ENCODE results near the gene ALDH1A1.

Gene ALDH1A1

GRCh38 chr9:72979405-72980100, 26.7 kb upstream of the ALDH1A1 start:
- DNase-seq (ENCODE audit: low spot score), result peak; percentile 46

GRCh38 chr9:72978744-72979143, 25.9 kb upstream of the ALDH1A1 start:
- DNase-seq (ENCODE audit: low spot score), result no peak

GRCh38 chr9:72977670-72978069, 24.8 kb upstream of the ALDH1A1 start:
- DNase-seq (ENCODE audit: low spot score), result no peak

DNA sequence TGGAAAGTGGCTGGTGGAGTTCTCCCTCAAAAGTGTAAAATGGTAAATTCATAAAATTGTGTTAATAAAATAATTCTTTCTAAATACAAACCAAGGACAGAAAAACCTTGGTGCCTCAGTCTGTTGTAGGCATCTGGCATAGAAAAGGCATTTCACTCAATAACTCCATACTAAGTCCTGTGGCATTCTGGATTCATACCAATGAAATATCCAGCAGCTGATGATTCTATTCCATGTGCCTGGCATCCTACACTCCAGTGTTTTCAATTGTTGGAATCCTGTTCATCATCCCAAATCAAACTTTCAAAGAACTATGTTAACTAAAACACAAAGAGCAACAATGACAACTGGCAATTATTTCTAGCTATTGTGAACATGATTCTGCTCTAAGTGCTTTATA, 21.6 kb upstream of the ALDH1A1 start:
- no peak for DNase-seq (ENCODE audit: low spot score)

DNA sequence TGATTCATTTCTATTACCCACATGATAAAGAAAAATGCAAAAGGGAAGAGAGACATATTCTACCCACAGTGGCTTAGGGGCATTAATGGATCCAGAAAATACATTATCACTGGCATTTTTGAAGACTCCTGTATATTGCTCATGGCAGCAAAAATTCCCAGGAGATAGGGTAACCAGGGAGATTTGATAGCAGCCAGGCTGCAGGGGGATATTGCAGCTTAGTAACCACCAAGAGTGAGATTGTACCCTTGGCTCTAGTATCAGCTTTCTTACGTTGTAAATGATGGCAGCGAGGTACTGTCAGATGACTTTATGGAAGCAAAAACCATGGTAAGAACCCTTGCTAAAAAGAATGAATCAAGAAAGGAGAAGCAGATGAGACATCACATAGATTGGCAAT, 19.8 kb upstream of the ALDH1A1 start:
- no peak for DNase-seq (ENCODE audit: low spot score)

DNA sequence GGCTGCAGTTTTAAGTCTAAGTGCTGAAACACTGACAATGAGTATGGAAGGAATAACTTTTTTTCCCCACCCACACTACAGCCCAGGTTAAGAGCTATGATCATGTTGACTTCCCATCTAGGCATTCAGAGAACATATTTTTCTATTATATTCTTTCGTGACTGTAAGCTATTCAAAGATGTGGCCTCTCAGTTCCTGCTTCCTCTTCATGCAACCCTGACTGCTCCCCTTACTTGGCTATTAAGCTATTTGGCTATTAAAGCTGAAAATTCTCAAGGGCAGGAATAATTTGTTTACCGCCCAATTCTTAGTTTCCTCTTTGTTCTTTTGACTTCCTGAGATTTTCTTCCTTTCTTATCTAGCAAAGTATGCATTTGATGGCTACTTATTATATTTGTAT, 18.6 kb upstream of the ALDH1A1 start:
- DNase-seq (ENCODE audit: low spot score), result no peak

- peak; percentile 50 for DNase-seq (ENCODE audit: low spot score)
Observed at GRCh38 chr9:72960446-72960845, 7.6 kb upstream of the ALDH1A1 start.

GRCh38 chr9:72958485-72959281, 5.8 kb upstream of the ALDH1A1 start:
- no peak for DNase-seq (ENCODE audit: low spot score)

GRCh38 chr9:72955571-72955970, 2.7 kb upstream of the ALDH1A1 start:
- no peak for DNase-seq (ENCODE audit: low spot score)

DNA sequence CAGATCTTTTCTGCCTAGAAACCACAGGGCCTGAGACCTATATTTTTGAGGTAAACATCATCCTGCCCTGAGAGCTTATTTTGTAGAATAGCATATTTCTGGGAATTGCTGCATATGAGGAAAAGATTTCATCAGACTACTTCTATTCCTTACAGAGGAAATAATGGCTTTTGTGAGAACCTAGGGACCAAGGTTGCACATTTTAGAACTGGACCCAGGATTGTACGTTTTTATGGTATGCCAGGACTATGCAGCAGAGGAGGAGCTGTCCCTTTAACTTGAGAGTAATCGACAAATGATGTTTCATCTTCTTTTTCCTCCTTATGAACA, 2.2 kb upstream of the ALDH1A1 start:
- DNase-seq (ENCODE audit: low spot score), result no peak

DNA sequence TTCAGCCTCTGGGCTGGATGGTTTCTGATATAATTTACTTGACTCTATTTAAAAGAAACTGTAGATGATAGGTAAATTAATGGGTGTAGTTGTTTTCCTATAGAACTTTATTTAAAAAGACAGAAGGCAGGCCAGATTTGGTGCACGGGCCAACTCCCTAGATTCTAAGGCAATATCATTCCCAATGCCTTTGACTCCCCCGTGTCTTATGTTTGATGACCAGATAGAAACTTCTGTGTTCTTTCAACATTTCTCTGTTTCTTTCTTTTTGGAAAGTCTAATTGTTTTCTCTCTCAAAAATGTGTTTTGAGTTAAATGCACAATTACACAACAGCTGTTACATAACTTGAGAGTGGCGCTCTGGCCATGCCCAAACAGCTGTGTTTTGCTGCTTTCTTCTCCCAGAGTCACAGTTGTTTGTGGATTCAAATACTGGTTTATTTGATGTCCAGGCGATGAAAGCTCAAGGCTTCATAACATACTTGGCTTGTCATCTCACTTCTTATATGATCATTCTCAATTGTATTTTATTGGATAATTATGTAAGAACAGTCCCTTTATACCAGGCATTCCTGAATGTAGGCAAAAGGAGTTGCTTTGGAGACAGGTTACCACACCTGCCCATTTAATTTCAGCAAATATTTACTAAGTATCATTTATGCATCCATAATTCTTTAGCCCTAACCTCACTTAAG, 1.7 kb upstream of the ALDH1A1 start:
- peak; percentile 25 for DNase-seq (ENCODE audit: low spot score)

GRCh38 chr9:72952381-72952690, 517 bp downstream of the ALDH1A1 start:
- no peak for DNase-seq (ENCODE audit: low spot score)

- DNase-seq (ENCODE audit: low spot score), result no peak
Observed at GRCh38 chr9:72951520-72952380, 1.1 kb downstream of the ALDH1A1 start.

- DNase-seq (ENCODE audit: low spot score), result no peak
Observed at GRCh38 chr9:72950875-72951442, 1.9 kb downstream of the ALDH1A1 start.

DNA sequence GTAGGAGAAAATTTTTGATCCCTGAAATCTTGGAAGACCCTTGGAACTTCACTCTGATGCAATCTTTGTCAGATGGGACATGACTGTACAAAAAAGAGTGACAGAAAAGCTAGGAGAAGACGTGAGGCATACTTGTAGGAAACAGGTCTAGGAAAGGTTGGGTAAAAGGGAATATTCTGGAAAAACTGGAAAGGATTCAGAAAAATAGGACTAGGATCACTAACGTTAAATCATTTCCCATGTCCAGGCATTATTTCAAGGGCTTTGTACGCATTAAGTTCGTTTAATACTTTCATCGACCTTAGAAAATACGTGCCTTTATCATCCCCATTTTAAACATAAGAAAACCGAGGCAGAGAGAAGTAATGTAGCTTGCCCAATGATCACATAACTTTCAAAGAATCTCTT, 2.9 kb downstream of the ALDH1A1 start:
- DNase-seq (ENCODE audit: low spot score), result no peak

DNA sequence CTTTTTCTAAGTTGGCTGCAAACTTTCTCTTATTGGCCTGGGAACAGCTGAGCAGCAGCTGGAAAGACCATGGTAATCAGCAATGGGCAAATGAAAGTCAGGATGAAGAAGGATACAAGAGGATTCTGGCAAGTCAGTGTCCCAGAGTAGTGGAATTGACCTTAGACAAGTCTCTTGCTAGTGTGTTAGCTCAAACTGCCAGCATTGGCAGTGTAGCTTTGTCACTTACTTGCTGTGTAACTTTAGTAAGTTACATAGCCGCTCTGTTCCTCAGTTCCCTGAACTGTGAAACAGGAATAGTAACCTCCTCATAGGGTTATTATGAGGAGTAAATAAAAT, 3.6 kb downstream of the ALDH1A1 start:
- DNase-seq (ENCODE audit: low spot score), result no peak

GRCh38 chr9:72948575-72949243, 4.1 kb downstream of the ALDH1A1 start:
- no peak for DNase-seq (ENCODE audit: low spot score)

GRCh38 chr9:72947984-72948465, 4.8 kb downstream of the ALDH1A1 start:
- no peak for DNase-seq (ENCODE audit: low spot score)

- no peak for DNase-seq (ENCODE audit: low spot score)
Observed at GRCh38 chr9:72946821-72947220, 6.0 kb downstream of the ALDH1A1 start.

DNA sequence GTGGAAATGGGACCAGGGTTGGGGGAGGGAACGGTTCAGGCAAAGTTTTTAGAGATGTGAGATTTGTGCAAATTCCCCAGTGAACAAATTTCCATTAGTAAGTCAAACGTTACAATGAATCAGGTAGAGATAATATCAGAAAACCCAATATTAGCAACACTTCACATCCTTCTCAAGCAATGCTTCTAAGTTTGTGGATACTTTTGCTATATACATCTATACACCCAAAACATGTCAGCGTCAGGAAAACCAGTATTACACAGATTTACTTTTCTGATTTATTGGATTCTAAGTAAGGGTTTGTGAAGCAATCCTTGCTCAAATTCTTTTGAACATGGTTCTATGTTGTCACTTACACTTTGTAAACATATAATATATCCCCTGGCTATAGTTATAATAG, 6.5 kb downstream of the ALDH1A1 start:
- DNase-seq (ENCODE audit: low spot score), result no peak

- no peak for DNase-seq (ENCODE audit: low spot score)
Observed at GRCh38 chr9:72945391-72945790, 7.5 kb downstream of the ALDH1A1 start.

Measured in LoVo (cell line).